GM19395 (cell line): ENCODE measurements around the gene FADS2.

Experiments used
- ATAC-seq: cut with Tn5 transposase; IDR thresholded peaks from one replicate; pipeline ENCODE4 v1.9.1; 2021; ENCODE audit warnings: mild to moderate bottlenecking, moderate library complexity; ENCODE audit not compliant: unreplicated experiment

Gene FADS2

GRCh38 chr11:61902313-61902712, 74.2 kb downstream of the FADS2 start:
- no peak for ATAC-seq

- ATAC-seq, result no peak
Observed at GRCh38 chr11:61903845-61904244, 75.7 kb downstream of the FADS2 start.

GRCh38 chr11:61904539-61905048, 76.5 kb downstream of the FADS2 start:
- ATAC-seq, result no peak

- no peak for ATAC-seq
Observed at GRCh38 chr11:61905067-61905696, 77.1 kb downstream of the FADS2 start.

GRCh38 chr11:61905801-61906521, 77.9 kb downstream of the FADS2 start:
- ATAC-seq, result no peak

- no peak for ATAC-seq
Observed at GRCh38 chr11:61906522-61906909, 78.4 kb downstream of the FADS2 start.

- no peak for ATAC-seq
Observed at GRCh38 chr11:61907282-61907681, 79.2 kb downstream of the FADS2 start.

GRCh38 chr11:61907871-61908729, 80.0 kb downstream of the FADS2 start:
- no peak for ATAC-seq

- no peak for ATAC-seq
Observed at GRCh38 chr11:61908730-61909316, 80.7 kb downstream of the FADS2 start.

GRCh38 chr11:61910187-61911127, 82.4 kb downstream of the FADS2 start:
- no peak for ATAC-seq

GRCh38 chr11:61911128-61911700, 83.1 kb downstream of the FADS2 start:
- no peak for ATAC-seq

GRCh38 chr11:61911701-61912529, 83.8 kb downstream of the FADS2 start:
- no peak for ATAC-seq

- no peak for ATAC-seq
Observed at GRCh38 chr11:61912530-61912898, 84.4 kb downstream of the FADS2 start.

GRCh38 chr11:61912991-61913698, 85.0 kb downstream of the FADS2 start:
- no peak for ATAC-seq

GRCh38 chr11:61913699-61914395, 85.7 kb downstream of the FADS2 start:
- no peak for ATAC-seq

GRCh38 chr11:61914471-61915171, 86.5 kb downstream of the FADS2 start:
- ATAC-seq, result no peak

- no peak for ATAC-seq
Observed at GRCh38 chr11:61916737-61917333, 88.7 kb downstream of the FADS2 start.
